Measurements from ENCODE around the gene REPIN1. TPM values are rescaled to one million over a fixed set of nuclear protein-coding genes. Genes with fewer than 3 reads are reported as not detected.

The REPIN1 gene
- total RNA-seq, 1 donor from 2014 or later = 86.0 TPM

DNA sequence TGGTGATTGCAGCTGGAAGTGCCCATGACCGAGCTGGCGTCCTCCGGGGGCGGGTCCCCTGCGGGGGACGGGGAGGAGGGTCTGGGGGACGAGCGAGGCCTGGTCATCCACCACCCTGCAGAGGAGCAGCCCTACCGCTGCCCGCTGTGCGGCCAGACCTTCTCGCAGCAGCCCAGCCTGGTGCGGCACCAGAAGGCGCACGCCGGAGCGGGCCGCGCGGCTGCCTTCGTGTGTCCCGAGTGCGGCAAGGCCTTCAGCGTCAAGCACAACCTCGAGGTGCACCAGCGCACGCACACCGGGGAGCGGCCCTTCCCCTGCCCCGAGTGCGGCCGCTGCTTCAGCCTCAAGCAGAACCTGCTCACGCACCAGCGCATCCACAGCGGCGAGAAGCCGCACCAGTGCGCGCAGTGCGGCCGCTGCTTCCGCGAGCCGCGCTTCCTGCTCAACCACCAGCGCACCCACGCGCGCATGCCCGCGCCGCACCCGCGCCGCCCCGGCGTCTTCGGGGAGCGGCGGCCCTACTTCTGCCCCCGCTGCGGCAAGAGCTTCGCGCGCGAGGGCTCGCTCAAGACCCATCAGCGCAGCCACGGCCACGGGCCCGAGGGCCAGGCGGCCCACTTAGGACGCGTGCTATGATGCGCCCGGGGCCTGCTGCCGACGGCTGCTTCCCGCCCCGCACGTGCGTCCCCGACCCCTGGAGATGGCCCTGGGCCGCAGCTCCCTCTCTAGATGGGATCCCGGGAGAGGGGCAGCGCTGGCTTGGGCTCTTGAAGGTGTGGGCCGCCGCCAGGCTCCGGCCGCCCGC is 39.2 kb downstream of the REPIN1 start:
- TF ChIP-seq, protein P1, sequence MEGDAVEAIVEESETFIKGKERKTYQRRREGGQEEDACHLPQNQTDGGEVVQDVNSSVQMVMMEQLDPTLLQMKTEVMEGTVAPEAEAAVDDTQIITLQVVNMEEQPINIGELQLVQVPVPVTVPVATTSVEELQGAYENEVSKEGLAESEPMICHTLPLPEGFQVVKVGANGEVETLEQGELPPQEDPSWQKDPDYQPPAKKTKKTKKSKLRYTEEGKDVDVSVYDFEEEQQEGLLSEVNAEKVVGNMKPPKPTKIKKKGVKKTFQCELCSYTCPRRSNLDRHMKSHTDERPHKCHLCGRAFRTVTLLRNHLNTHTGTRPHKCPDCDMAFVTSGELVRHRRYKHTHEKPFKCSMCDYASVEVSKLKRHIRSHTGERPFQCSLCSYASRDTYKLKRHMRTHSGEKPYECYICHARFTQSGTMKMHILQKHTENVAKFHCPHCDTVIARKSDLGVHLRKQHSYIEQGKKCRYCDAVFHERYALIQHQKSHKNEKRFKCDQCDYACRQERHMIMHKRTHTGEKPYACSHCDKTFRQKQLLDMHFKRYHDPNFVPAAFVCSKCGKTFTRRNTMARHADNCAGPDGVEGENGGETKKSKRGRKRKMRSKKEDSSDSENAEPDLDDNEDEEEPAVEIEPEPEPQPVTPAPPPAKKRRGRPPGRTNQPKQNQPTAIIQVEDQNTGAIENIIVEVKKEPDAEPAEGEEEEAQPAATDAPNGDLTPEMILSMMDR (IDR thresholded peaks at IDR 0.05) = no peak
- ATAC-seq = no peak
- Histone ChIP-seq H3K4me1 (peaks cover 29% of the 10 kb centered on the region), H3K9me3 (no peaks in the 10 kb centered on the region), H3K27ac (no peak overlapping the region), H3K27me3 (ENCODE audit: low read depth) (no peaks in the 10 kb centered on the region), H3K4me3 (no peak overlapping the region), H3K36me3 (peaks cover 14% of the 10 kb centered on the region)
- no peak for DNase-seq
- intact Hi-C loops (cut with DNase I) = no loop called here

DNA sequence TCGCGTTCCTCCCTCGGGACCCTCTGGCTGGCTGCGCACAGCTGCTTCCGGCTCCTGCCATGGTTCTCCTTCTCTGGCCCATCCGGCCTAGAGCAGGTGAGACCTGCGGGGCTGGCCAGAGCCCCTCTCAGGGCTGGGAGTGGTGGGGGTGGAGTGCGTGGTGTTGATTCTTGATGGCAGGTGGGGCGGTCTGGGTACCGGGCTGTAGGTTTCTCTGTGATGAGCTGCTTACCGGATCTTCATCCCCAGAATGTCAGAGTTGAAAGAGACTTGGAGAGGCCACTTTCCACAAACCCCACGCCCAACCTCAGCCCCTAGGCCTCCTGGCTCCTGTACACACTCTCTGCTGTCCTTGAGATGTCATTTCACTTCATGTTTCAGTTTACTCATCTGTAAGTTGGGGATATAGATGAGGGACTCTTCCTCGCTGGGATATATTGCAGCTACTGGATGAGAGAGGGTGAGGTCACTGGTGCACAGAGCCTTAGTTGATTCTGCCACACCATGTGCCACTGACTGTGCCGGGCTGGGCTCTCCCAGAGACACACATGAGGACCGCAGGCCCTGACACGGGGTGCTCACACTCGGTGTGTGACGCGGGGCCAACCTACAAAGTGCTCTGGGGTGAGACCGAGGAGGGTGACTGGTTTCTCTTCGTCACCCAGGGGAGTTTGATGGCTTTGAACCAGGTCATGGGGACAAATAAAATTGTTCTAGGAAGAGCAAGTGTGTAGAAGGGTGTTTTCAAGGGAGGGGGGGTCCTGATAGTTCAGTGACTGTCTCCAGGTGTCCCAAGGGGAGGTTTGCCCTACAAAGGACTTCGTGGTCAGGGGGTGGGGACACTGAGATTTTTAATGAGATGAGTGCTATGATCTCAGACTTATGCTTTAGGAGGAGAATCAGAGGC is 40.0 kb downstream of the REPIN1 start:
- intact Hi-C loops (cut with DNase I) = no loop called here
- TF ChIP-seq, protein P1 (IDR thresholded peaks at IDR 0.05) = no peak
- no peak for ATAC-seq
- DNase-seq = no peak
- peaks cover 14% of the 10 kb centered on the region for H3K36me3 ChIP-seq
- no peak overlapping the region for H3K27ac ChIP-seq
- H3K4me1 ChIP-seq = peaks cover 27% of the 10 kb centered on the region
- no peaks in the 10 kb centered on the region for H3K9me3 ChIP-seq
- no peak overlapping the region for H3K4me3 ChIP-seq
- H3K27me3 ChIP-seq (ENCODE audit: low read depth) = no peaks in the 10 kb centered on the region

GRCh38 chr7:150409300-150410030 is 40.8 kb downstream of the REPIN1 start:
- Histone ChIP-seq H3K9me3 (no peaks in the 10 kb centered on the region), H3K4me1 (peaks cover 19% of the 10 kb centered on the region), H3K27me3 (ENCODE audit: low read depth) (no peaks in the 10 kb centered on the region), H3K4me3 (no peak overlapping the region), H3K36me3 (peaks cover 14% of the 10 kb centered on the region), H3K27ac (no peak overlapping the region)
- TF ChIP-seq, protein P1 (IDR thresholded peaks at IDR 0.05) = no peak
- intact Hi-C loops (cut with DNase I) = no loop called here
- DNase-seq (no peak), ATAC-seq (no peak)

DNA sequence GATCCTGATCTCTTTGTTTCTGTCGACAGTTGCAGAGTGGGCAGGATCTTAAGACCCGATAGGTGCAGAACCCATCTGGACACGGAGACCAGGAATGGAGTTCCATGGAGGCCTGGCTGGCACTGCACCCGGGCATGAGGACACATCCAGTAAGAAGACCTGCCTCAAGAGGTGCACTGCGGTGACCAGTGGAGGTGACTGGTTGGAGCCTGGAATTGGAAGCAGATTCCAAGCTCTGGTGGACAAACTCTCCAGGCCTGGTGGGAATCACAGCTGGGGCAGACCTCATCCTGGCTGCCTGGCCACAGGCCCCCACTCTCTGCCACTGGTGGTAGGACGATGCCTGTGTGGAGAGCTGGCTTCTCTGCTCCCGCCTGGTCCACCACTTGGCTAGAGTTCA is 41.5 kb downstream of the REPIN1 start:
- H3K9me3 ChIP-seq = no peaks in the 10 kb centered on the region
- H3K27ac ChIP-seq = no peak overlapping the region
- TF ChIP-seq, protein P1 (IDR thresholded peaks at IDR 0.05) = no peak
- DNase-seq (no peak), ATAC-seq (no peak)
- intact Hi-C loops (cut with DNase I) = no loop called here
- peaks cover 16% of the 10 kb centered on the region for H3K4me1 ChIP-seq
- peaks cover 14% of the 10 kb centered on the region for H3K36me3 ChIP-seq
- no peak overlapping the region for H3K4me3 ChIP-seq
- no peaks in the 10 kb centered on the region for H3K27me3 ChIP-seq (ENCODE audit: low read depth)

DNA sequence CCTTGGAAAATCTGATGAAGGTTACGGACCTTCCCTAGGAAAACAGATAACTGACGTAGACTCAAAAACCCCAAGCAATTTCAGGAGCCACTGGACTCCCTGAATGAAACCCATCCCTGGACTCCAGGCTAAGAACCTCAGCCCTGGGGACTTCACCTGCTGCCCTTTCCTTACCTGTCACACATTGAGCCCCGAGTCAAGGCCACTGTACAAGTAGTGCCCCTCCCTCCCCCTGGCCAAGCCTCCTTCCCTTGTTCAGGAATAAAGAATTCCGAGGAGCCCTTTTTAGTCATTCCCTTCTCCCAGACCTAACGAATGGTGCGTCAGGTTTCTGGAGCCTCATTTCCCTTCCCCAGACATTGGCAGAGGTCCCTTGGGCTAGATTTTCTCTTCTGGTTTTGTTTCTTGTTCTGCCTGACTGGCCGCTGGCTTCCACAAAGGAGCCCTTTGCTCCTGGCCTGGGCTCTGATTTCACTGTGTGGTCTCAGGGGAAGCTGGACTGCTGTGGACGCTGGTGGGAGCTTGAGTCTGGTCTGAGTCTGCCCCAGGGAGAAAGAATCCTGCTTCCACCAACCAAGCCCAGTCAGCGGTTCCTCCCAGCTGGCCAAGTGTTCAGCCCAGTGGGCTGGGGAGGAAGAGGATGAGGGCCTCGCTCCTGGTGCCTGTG is 42.2 kb downstream of the REPIN1 start:
- peaks cover 15% of the 10 kb centered on the region for H3K4me1 ChIP-seq
- TF ChIP-seq, protein P1 (IDR thresholded peaks at IDR 0.05) = no peak
- ATAC-seq = no peak
- no peak overlapping the region for H3K27ac ChIP-seq
- peaks cover 14% of the 10 kb centered on the region for H3K36me3 ChIP-seq
- intact Hi-C loops (cut with DNase I) = no loop called here
- DNase-seq = no peak
- H3K9me3 ChIP-seq = no peaks in the 10 kb centered on the region
- no peaks in the 10 kb centered on the region for H3K27me3 ChIP-seq (ENCODE audit: low read depth)
- H3K4me3 ChIP-seq = no peak overlapping the region

All from lower lobe of right lung (tissue), 2 donors.